T-helper 1 cell treated with Interleukin-12 subunit alpha and Interleukin-12 subunit beta and Interleukin-4 antibody, amounts not matched to agents 30 μg/mL and 1 μg/mL, for 36 hours (primary cell): ENCODE data around the gene ITGA7.

Experiments
- H3K27ac Mint-ChIP-seq: one replicate; pipeline ENCODE4 v1.8.0; 2021; ENCODE audit warnings: mild to moderate bottlenecking, mixed read lengths
- H3K27me3 Mint-ChIP-seq: one replicate; pipeline ENCODE4 v1.8.0; 2021; ENCODE audit warnings: low read depth, mixed read lengths
- H3K36me3 Mint-ChIP-seq: one replicate; pipeline ENCODE4 v1.8.0; 2021; ENCODE audit warnings: low read depth, mixed read lengths
- H3K4me1 Mint-ChIP-seq: one replicate; pipeline ENCODE4 v1.8.0; 2021; ENCODE audit warnings: low read depth, mixed read lengths
- H3K4me3 Mint-ChIP-seq: one replicate; pipeline ENCODE4 v1.8.0; 2021; ENCODE audit warnings: mild to moderate bottlenecking, moderate library complexity, mixed read lengths
- H3K9me3 Mint-ChIP-seq: one replicate; pipeline ENCODE4 v1.8.0; 2021; ENCODE audit warnings: mixed read lengths

ITGA7 gene

DNA sequence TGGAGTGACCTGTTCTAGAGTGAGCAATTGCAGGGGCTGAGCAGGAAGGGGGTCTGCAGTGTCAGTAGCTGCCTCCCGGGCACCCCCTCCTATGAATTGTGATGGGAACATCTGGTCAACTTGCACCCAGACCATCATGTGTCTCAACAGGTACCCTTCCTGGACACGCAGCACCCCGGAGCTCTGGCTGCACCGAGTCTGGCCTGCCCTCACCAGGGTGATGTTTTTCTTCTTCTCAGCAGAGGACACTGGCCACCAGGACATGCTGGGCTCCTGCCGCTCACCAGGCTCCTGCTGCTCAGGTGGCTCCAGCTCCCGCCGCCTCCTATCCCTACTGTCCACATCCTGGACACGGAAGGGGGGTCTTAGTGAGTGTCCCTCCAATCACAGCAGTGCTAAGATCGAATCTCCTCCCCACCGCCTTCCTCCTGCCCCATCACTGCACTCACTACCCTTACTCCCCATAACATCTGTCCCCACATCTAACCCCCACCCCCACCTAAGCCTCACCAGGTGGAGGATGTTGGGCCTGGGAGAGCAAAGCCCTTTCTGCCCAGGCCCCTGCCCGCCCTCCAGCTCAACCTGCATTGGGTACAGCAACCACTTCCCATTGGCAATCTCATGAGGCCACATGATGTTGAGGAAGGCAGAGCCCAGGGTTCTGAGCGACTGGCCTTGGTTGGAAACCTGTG lies 14.9 kb downstream of the ITGA7 start:
- no peaks in the 10 kb centered on the region for H3K36me3 Mint-ChIP-seq
- H3K4me3 Mint-ChIP-seq: no peak overlapping the region
- H3K9me3 Mint-ChIP-seq: no peaks in the 10 kb centered on the region
- peaks cover 1% of the 10 kb centered on the region for H3K4me1 Mint-ChIP-seq
- H3K27me3 Mint-ChIP-seq: peaks cover 7% of the 10 kb centered on the region
- H3K27ac Mint-ChIP-seq: no peak overlapping the region

DNA sequence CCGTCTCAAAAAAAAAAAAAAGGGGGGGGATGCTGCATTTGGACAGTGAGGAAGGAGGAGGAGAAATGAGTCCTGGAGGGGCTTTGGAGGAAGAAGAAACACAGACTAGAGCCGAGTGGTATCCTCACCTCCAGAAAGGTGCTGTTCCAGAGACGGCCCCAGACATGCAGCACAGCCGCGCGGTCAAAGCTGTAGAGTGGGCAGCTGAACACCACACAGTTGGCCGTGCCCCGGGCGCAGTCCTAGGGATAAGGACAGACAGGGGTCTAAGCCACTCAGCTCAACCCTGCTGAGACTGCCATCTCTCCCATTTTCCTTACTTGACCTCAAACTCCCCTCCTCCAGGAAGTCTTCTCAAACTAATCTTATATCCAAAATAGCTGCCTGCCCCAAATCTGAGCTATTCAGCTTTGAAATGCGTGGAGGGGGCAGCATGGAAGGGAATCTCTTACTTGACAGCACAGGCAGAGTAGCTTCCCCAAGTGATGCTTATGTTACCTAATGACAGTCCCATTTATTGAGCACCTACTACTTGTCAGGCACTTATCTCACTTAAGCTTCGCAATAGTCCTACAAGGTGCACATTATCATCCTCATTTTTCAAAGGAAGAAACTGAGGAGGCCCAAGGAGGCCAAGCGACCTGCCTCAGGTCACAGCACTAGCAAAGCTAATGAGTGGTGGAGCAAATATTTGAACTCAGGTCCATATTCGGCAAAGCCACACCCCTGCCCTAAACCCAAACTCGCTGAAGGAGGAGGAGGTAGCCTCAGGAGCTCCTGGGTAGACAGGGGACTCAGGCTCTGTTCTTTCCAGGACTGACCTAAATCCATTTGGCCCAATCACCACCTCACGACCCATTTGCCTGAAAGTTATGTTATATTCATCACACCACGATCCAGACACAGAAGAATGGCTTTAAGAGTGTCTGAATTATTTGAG lies 18.7 kb downstream of the ITGA7 start:
- Mint-ChIP-seq H3K36me3 (no peaks in the 10 kb centered on the region), H3K27me3 (peaks cover 14% of the 10 kb centered on the region), H3K4me1 (peaks cover 3% of the 10 kb centered on the region), H3K27ac (no peak overlapping the region), H3K9me3 (no peaks in the 10 kb centered on the region), H3K4me3 (no peak overlapping the region)

DNA sequence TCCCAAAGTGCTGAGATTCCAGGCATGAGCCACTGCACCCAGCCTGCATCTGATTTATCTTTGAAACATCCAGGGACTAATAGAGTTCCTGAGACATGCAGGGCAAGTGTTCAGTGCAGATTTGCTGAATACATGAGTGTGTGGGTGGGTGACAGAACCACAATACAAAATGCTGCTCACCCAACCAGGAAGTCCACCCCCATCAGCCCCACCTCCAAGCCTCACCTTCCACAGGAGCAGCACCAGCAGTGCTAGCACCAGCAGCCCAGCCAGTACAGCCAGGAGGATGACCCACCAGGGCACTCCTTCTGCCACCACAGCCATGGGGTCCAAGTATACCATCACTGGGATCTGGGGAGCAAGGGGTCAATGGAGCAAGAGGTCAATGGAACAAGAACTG lies 20.0 kb downstream of the ITGA7 start:
- Mint-ChIP-seq H3K36me3 (no peaks in the 10 kb centered on the region), H3K9me3 (no peaks in the 10 kb centered on the region), H3K4me1 (peaks cover 3% of the 10 kb centered on the region), H3K4me3 (no peak overlapping the region), H3K27ac (no peak overlapping the region), H3K27me3 (peaks cover 16% of the 10 kb centered on the region)

DNA sequence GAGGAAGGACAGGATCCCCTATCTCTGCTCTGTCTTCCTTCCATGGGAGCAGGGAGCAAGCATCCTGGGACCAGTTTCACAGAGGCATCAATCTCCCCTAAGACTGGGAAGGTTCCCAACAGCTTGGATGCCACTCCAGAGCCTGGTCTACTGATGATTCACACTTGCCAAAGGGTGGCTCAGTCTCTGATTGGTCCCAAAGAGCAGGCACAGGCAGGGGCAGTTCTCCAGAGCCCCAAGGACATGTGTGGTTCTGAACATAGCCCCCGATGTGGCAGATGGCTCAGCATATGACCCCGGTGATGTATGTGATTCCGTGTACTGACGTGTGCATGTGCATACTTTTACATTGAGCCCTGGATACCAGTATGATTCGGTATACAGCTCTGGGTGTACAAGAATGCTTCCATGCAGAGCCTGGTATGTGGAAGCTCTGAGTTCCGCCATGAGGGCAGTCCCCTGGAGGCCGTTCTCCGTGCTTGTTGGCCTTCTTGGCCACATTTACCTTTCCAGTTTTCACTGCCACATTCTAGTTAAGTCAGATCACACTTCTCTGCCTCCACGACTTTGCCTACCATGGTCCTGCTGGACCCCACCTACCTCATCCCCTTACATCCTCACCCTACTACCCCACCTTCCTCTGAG lies 21.2 kb downstream of the ITGA7 start:
- no peak overlapping the region for H3K27ac Mint-ChIP-seq
- no peaks in the 10 kb centered on the region for H3K9me3 Mint-ChIP-seq
- H3K36me3 Mint-ChIP-seq: no peaks in the 10 kb centered on the region
- H3K4me3 Mint-ChIP-seq: no peak overlapping the region
- H3K27me3 Mint-ChIP-seq: peaks cover 26% of the 10 kb centered on the region
- H3K4me1 Mint-ChIP-seq: peaks cover 3% of the 10 kb centered on the region

DNA sequence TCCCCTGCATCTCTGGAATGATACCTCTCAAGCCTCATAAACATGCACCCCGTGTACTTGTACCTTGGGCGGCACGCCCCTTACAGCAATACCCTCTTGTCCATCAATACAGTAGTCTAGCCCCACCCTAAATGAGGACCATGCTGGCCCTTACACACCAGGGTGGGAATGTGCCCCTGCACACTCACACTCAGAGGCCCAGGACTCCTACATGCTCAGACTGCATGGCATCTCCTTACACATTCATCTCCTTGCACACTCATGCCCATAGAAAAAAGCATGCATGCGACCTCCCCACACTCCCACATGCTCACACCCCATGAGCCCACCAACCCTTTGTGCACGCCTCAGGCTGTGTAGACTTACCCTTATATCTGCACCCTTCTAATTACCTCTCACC lies 22.0 kb downstream of the ITGA7 start:
- peaks cover 30% of the 10 kb centered on the region for H3K27me3 Mint-ChIP-seq
- H3K9me3 Mint-ChIP-seq: no peaks in the 10 kb centered on the region
- H3K4me1 Mint-ChIP-seq: peaks cover 8% of the 10 kb centered on the region
- no peaks in the 10 kb centered on the region for H3K36me3 Mint-ChIP-seq
- no peak overlapping the region for H3K4me3 Mint-ChIP-seq
- H3K27ac Mint-ChIP-seq: no peak overlapping the region

DNA sequence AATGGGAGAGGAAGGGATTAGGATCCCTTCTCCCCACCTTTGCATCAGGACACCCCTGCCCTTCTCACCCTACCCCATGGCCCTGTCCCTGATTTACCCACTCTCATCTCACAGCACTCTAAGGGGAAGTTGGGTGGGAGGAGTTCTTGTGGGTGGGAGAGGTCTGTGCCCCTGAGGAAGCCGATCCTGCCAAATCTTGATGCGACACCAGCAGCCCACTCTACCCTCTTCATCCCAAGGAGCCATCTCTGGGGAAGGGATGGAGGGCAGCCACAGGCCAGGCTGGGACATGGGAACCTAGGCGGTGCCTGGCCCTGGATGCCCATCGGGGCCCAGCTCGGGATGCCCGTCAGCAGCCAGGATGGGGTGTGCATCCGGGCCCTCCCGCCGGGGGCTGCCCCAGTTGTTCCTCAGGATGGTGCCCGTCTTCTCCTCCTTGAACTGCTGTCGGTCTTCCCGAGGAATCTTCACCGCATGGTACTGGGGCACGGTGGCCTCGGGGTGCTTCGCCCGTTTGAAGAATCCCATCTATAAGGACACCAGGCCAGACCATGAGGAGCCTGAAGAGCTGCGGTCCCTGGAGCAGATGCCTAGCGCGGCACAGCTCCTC lies 22.8 kb downstream of the ITGA7 start:
- Mint-ChIP-seq H3K4me1 (peaks cover 8% of the 10 kb centered on the region), H3K27ac (no peak overlapping the region), H3K36me3 (no peaks in the 10 kb centered on the region), H3K9me3 (no peaks in the 10 kb centered on the region), H3K4me3 (no peak overlapping the region), H3K27me3 (peaks cover 36% of the 10 kb centered on the region)

DNA sequence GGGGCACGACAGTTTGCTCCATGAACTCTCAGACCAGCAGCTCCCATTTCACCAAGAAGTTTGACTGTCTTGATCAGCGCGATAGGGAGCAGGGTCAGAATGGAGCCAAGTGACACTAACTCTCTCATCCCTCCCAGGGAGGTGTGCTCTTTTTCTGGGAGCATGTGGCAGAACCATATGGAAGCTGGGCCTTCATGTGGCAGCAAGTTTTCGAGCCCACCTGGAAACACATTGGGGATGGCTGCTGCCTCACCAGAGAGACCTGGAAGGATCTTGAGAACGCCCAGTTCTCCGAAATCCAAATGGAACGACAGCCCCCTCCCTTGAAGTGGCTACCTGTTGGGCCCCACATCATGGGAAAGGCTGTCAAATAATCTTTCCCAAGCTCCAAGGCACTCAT lies 24.0 kb downstream of the ITGA7 start:
- no peak overlapping the region for H3K4me3 Mint-ChIP-seq
- no peaks in the 10 kb centered on the region for H3K36me3 Mint-ChIP-seq
- H3K4me1 Mint-ChIP-seq: peaks cover 8% of the 10 kb centered on the region
- no peaks in the 10 kb centered on the region for H3K9me3 Mint-ChIP-seq
- peaks cover 45% of the 10 kb centered on the region for H3K27me3 Mint-ChIP-seq
- no peak overlapping the region for H3K27ac Mint-ChIP-seq

DNA sequence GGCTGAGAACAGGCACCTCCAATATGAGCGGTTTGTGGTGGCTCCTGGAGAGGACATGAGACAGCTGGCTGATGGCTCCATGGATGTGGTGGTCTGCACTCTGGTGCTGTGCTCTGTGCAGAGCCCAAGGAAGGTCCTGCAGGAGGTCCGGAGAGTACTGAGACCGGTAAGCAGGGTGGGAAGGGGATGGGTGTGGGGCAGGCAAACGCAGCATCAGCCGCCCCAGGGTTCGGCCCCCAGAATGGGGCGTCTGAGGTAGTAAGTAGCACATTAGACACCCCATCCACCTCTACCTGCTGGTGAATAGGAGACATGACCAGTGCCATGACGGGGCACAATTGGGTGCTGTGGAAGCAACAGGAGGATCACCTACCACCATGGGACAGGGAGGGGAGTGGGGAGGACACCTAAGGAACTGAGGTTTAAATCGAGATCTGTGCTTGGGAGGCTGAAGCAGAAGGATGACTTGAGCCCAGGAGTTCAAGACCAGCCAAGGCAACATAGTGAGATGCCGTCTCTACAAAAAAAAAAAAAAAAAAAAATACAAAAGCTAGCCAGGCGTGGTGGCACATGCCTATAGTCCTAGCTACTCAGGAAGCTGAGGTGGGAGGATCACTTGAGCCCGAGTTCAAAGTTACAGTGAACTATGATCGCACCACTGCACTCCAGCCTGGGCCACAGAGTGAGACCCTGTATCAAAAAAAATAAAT lies 25.5 kb downstream of the ITGA7 start:
- Mint-ChIP-seq H3K4me3 (no peak overlapping the region), H3K27ac (no peak overlapping the region), H3K27me3 (peaks cover 45% of the 10 kb centered on the region), H3K36me3 (no peaks in the 10 kb centered on the region), H3K9me3 (no peaks in the 10 kb centered on the region), H3K4me1 (peaks cover 5% of the 10 kb centered on the region)

DNA sequence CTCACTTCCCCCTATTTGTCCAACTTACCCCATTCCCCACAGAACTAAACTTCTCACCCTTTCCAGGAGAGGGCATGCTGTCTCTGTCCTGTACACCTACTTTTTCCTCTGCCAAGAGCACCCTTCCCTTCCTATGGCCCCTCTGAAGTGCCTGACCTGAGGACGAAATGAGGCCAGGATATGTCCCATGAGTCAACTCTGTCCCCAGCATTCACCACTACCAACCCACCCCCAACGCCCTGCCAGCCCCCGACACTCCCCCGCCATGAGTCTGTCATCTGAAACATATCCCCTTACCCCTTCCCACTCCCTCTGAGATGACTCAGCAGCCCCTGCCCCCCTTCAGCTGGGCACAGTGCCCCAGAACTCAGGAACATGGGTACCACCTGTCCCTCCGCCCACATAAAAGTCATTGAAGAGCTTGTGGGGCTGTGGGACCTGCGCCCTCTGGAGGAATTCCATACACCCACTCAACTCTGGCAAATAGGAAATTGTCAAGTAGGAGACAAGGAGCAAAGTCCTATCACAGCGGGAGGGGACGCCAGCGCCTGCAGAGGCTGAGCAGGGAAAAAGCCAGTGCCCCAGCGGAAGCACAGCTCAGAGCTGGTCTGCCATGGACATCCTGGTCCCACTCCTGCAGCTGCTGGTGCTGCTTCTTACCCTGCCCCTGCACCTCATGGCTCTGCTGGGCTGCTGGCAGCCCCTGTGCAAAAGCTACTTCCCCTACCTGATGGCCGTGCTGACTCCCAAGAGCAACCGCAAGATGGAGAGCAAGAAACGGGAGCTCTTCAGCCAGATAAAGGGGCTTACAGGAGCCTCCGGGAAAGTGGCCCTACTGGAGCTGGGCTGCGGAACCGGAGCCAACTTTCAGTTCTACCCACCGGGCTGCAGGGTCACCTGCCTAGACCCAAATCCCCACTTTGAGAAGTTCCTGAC lies 26.3 kb downstream of the ITGA7 start:
- Mint-ChIP-seq H3K27me3 (peaks cover 41% of the 10 kb centered on the region), H3K4me3 (no peak overlapping the region), H3K27ac (no peak overlapping the region), H3K4me1 (peaks cover 5% of the 10 kb centered on the region), H3K9me3 (no peaks in the 10 kb centered on the region), H3K36me3 (no peaks in the 10 kb centered on the region)

DNA sequence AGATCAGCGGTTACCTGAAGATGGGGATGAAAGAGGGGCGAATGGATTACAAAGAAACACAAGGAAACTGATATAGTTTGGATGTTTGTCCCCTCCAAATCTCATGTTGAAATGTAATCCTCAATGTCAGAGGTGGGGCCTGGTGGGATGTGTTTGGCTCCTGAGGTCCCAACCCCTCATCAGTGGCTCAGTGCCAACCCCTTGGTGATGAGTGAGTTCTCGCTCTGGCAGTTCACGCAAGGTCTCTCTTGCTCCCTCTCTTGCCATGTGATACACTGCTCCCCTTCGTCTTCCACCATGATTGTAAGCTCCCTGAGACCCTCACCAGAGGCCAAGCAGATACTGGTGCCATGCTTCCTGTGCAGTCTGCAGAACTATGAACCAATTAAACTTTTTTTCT lies 28.0 kb downstream of the ITGA7 start:
- Mint-ChIP-seq H3K36me3 (no peaks in the 10 kb centered on the region), H3K27ac (no peak overlapping the region), H3K4me1 (peaks cover 5% of the 10 kb centered on the region), H3K4me3 (no peak overlapping the region), H3K9me3 (no peaks in the 10 kb centered on the region), H3K27me3 (peaks cover 52% of the 10 kb centered on the region)

DNA sequence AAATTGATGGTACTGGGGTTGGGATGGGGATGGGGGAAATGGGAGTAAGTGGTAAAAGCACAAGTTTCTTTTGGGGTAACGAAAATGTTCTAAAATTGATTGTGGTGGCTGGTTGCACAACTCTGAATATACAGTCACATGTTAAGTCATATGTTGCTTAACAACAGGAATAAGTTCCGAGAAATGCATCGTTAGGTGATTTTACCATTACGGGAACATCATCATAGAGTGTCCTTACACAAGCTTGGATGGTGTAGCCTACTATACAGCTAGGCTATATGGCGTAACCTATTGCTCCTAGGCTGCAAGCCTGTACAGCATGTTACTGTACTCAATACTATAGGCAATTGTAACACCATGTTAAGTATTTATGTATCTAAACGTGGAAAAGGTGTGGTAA lies 31.0 kb downstream of the ITGA7 start:
- peaks cover 48% of the 10 kb centered on the region for H3K27me3 Mint-ChIP-seq
- H3K4me3 Mint-ChIP-seq: no peak overlapping the region
- peaks cover 5% of the 10 kb centered on the region for H3K4me1 Mint-ChIP-seq
- H3K27ac Mint-ChIP-seq: no peak overlapping the region
- H3K9me3 Mint-ChIP-seq: no peaks in the 10 kb centered on the region
- no peaks in the 10 kb centered on the region for H3K36me3 Mint-ChIP-seq

DNA sequence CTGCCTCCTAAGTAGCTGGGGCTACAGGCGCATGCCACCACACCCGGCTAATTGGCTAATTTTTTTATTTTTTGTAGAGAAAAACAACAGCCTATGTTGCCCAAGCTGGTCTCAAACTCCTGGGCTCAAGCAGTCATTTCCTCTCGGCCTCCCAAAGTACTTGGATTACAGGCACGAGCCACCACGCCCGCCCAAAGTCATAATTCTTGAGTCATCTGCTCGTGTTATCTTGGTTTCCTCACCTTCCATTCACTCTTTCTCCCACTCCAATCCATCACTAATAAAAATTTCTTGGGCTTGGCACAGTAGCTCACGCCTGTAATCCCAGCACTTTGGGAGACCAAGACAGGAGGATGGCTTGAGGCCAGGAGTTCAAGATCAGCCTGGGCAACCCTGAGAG lies 32.0 kb downstream of the ITGA7 start:
- no peaks in the 10 kb centered on the region for H3K9me3 Mint-ChIP-seq
- peaks cover 37% of the 10 kb centered on the region for H3K27me3 Mint-ChIP-seq
- no peak overlapping the region for H3K4me3 Mint-ChIP-seq
- no peaks in the 10 kb centered on the region for H3K4me1 Mint-ChIP-seq
- H3K27ac Mint-ChIP-seq: no peak overlapping the region
- H3K36me3 Mint-ChIP-seq: no peaks in the 10 kb centered on the region

DNA sequence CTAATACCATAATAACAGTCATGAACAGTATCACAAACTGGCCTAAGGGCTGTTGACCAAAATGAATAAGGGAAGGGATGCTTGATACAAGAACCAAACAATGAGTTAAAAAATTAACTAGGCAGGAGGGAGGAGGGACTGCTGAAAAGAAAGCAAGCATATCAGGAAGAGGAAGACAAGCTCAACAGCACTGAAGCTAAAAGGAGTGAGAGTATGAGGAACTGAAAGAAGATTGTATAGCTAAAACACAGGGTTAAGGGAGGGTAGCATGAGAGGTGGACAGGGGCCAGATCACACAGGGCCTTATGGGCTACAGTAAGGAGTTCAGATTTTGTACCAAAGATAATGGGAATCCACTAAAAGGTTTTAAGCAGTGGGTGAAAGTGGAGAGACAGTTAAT lies 34.1 kb downstream of the ITGA7 start:
- no peaks in the 10 kb centered on the region for H3K4me1 Mint-ChIP-seq
- no peaks in the 10 kb centered on the region for H3K9me3 Mint-ChIP-seq
- no peak overlapping the region for H3K4me3 Mint-ChIP-seq
- H3K36me3 Mint-ChIP-seq: no peaks in the 10 kb centered on the region
- H3K27me3 Mint-ChIP-seq: peaks cover 20% of the 10 kb centered on the region
- H3K27ac Mint-ChIP-seq: no peak overlapping the region
